HG02798 (cell line): Measurements from ENCODE around the gene HHEX.
"Not testable (repeated sequence)": the region's sequence is repeated elsewhere in the genome, so short reads cannot be mapped to it uniquely, and the experiment has no call there.

Source experiments
- ATAC-seq: cut with Tn5 transposase; IDR thresholded peaks from one replicate; pipeline ENCODE4 v1.9.1; 2021; ENCODE audit warnings: mild to moderate bottlenecking; ENCODE audit not compliant: unreplicated experiment, poor library complexity

Gene HHEX

GRCh38 chr10:92729886-92730285, 40.1 kb downstream of the HHEX start:
- peak; percentile 93 for ATAC-seq

- no peak for ATAC-seq
Measured at GRCh38 chr10:92732958-92733357, 43.2 kb downstream of the HHEX start.

- no peak for ATAC-seq
Measured at GRCh38 chr10:92734301-92734700, 44.5 kb downstream of the HHEX start.

GRCh38 chr10:92735938-92736337, 46.2 kb downstream of the HHEX start:
- no peak for ATAC-seq

- ATAC-seq: no peak
Measured at GRCh38 chr10:92737484-92737883, 47.7 kb downstream of the HHEX start.

GRCh38 chr10:92740762-92741161, 51.0 kb downstream of the HHEX start:
- no peak for ATAC-seq

- not testable (repeated sequence) for ATAC-seq
Measured at GRCh38 chr10:92741741-92742140, 52.0 kb downstream of the HHEX start.

GRCh38 chr10:92742331-92743228, 52.8 kb downstream of the HHEX start:
- peak; percentile 98 for ATAC-seq
